Activated naive CD4-positive, alpha-beta T cell treated with anti-CD3 and anti-CD28 coated beads, Interleukin-2, amount 50 U/mL, for 24 hours (primary cell): ENCODE results near the gene ATP1A4.
"Not testable (repeated sequence)": the region's sequence is repeated elsewhere in the genome, so short reads cannot be mapped to it uniquely, and the experiment has no call there.

Experiments used
- H3K27ac Mint-ChIP-seq: one replicate; pipeline ENCODE4 v1.8.0; 2021; ENCODE audit warnings: mild to moderate bottlenecking, mixed read lengths
- H3K27me3 Mint-ChIP-seq: one replicate; pipeline ENCODE4 v1.8.0; 2021; ENCODE audit warnings: mixed read lengths
- H3K36me3 Mint-ChIP-seq: one replicate; pipeline ENCODE4 v1.8.0; 2021; ENCODE audit warnings: mixed read lengths
- H3K4me1 Mint-ChIP-seq: one replicate; pipeline ENCODE4 v1.8.0; 2021; ENCODE audit warnings: mixed read lengths
- H3K4me3 Mint-ChIP-seq: one replicate; pipeline ENCODE4 v1.8.0; 2021; ENCODE audit warnings: mild to moderate bottlenecking, mixed read lengths
- H3K9me3 Mint-ChIP-seq: one replicate; pipeline ENCODE4 v1.8.0; 2021; ENCODE audit warnings: mixed read lengths

Gene ATP1A4

GRCh38 chr1:160117300-160117699 is 34.1 kb upstream of the ATP1A4 start:
- H3K4me3 Mint-ChIP-seq: no peak overlapping the region
- no peak overlapping the region for H3K27ac Mint-ChIP-seq
- H3K9me3 Mint-ChIP-seq: no peaks in the 10 kb centered on the region
- no peaks in the 10 kb centered on the region for H3K36me3 Mint-ChIP-seq
- H3K4me1 Mint-ChIP-seq: no peaks in the 10 kb centered on the region
- H3K27me3 Mint-ChIP-seq: peaks cover 3% of the 10 kb centered on the region

GRCh38 chr1:160117709-160118183 is 33.7 kb upstream of the ATP1A4 start:
- no peaks in the 10 kb centered on the region for H3K4me1 Mint-ChIP-seq
- no peaks in the 10 kb centered on the region for H3K36me3 Mint-ChIP-seq
- H3K4me3 Mint-ChIP-seq: no peak overlapping the region
- no peak overlapping the region for H3K27ac Mint-ChIP-seq
- H3K27me3 Mint-ChIP-seq: peaks cover 3% of the 10 kb centered on the region
- no peaks in the 10 kb centered on the region for H3K9me3 Mint-ChIP-seq

DNA sequence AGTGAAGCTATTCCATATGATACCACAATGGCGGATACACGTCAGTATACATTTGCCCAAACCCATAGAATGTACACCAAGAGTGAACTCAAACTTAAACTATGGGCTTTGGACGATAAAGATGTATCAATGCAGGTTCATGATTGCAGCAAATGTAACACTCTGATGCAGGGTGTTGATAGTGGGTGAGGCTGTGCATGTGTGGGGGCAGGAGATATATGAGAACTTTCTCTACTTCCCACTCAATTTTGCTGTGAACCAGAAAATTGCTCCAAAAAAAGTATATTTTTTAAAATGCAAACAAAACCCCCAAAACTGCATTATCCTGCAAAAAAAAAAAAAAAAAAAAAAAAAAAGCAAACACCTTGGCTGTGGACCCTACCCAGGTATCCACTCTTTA is 32.5 kb upstream of the ATP1A4 start:
- H3K27ac Mint-ChIP-seq: no peak overlapping the region
- H3K27me3 Mint-ChIP-seq: peaks cover 3% of the 10 kb centered on the region
- no peaks in the 10 kb centered on the region for H3K4me1 Mint-ChIP-seq

DNA sequence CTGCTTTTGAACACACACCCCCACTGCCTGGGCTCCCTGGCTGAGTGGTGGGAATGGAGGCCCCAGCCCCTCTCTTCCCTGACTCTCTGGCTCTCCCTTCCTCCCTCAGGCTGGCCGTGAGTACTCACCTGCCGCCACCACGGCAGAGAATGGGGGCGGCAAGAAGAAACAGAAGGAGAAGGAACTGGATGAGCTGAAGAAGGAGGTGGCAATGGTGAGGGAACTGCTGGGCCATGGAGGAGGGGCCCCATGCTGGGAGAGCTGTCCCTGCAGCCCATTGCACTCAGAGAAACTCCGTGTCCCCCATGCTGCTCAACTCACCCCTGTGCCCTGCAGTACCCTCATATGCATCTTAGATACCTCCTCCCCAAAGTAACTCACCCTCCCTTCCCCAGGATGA is 30.6 kb upstream of the ATP1A4 start:
- Mint-ChIP-seq H3K36me3 (no peaks in the 10 kb centered on the region), H3K27me3 (peaks cover 3% of the 10 kb centered on the region), H3K9me3 (no peaks in the 10 kb centered on the region), H3K4me1 (no peaks in the 10 kb centered on the region), H3K4me3 (no peak overlapping the region), H3K27ac (no peak overlapping the region)

More for the DNA sequence above, 32.5 kb upstream of the ATP1A4 start:
- Mint-ChIP-seq H3K36me3 (no peaks in the 10 kb centered on the region), H3K9me3 (no peaks in the 10 kb centered on the region), H3K4me3 (no peak overlapping the region)

- Mint-ChIP-seq H3K4me3 (no peak overlapping the region), H3K27ac (no peak overlapping the region), H3K4me1 (no peaks in the 10 kb centered on the region), H3K36me3 (no peaks in the 10 kb centered on the region), H3K27me3 (peaks cover 3% of the 10 kb centered on the region), H3K9me3 (no peaks in the 10 kb centered on the region)
These were observed 30.0 kb upstream of the ATP1A4 start for GRCh38 chr1:160121388-160121787.

- no peaks in the 10 kb centered on the region for H3K4me1 Mint-ChIP-seq
- no peak overlapping the region for H3K27ac Mint-ChIP-seq
- no peak overlapping the region for H3K4me3 Mint-ChIP-seq
- H3K36me3 Mint-ChIP-seq: no peaks in the 10 kb centered on the region
- H3K27me3 Mint-ChIP-seq: no peaks in the 10 kb centered on the region
- H3K9me3 Mint-ChIP-seq: no peaks in the 10 kb centered on the region
These were observed 28.4 kb upstream of the ATP1A4 start for GRCh38 chr1:160122978-160123495.

DNA sequence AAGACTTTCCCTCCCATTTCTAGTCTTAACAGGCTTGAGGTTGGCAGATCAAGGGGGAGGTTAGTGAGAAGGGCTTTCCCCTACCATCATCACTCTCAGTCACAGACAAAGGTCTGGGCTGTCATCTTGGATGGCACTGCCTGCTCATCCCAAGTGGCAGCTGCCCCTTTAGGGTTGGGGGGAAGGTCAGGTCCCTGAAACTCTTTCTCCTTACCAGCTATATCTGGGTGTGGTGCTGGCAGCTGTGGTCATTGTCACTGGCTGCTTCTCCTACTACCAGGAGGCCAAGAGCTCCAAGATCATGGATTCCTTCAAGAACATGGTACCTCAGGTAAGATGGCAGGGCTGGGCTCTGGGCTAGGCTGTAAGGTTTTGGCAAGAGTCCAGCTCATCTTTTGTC is 27.7 kb upstream of the ATP1A4 start:
- H3K27ac Mint-ChIP-seq: no peak overlapping the region

GRCh38 chr1:160124705-160125478 is 26.5 kb upstream of the ATP1A4 start:
- Mint-ChIP-seq H3K36me3 (no peaks in the 10 kb centered on the region), H3K4me1 (no peaks in the 10 kb centered on the region), H3K27ac (no peak overlapping the region), H3K9me3 (no peaks in the 10 kb centered on the region), H3K27me3 (no peaks in the 10 kb centered on the region), H3K4me3 (no peak overlapping the region)

More for the DNA sequence above, 27.7 kb upstream of the ATP1A4 start:
- no peaks in the 10 kb centered on the region for H3K9me3 Mint-ChIP-seq
- H3K4me3 Mint-ChIP-seq: no peak overlapping the region
- no peaks in the 10 kb centered on the region for H3K4me1 Mint-ChIP-seq
- H3K36me3 Mint-ChIP-seq: no peaks in the 10 kb centered on the region
- H3K27me3 Mint-ChIP-seq: no peaks in the 10 kb centered on the region

- H3K4me3 Mint-ChIP-seq: no peak overlapping the region
These were observed 25.7 kb upstream of the ATP1A4 start for GRCh38 chr1:160125746-160126145.

GRCh38 chr1:160126342-160126741 is 25.1 kb upstream of the ATP1A4 start:
- H3K4me1 Mint-ChIP-seq, H3K4me3 Mint-ChIP-seq, H3K36me3 Mint-ChIP-seq, H3K9me3 Mint-ChIP-seq, H3K27me3 Mint-ChIP-seq, H3K27ac Mint-ChIP-seq: not testable (repeated sequence)

More at GRCh38 chr1:160125746-160126145, 25.7 kb upstream of the ATP1A4 start:
- no peak overlapping the region for H3K27ac Mint-ChIP-seq
- no peaks in the 10 kb centered on the region for H3K4me1 Mint-ChIP-seq
- no peaks in the 10 kb centered on the region for H3K36me3 Mint-ChIP-seq
- H3K27me3 Mint-ChIP-seq: peaks cover 2% of the 10 kb centered on the region
- no peaks in the 10 kb centered on the region for H3K9me3 Mint-ChIP-seq

DNA sequence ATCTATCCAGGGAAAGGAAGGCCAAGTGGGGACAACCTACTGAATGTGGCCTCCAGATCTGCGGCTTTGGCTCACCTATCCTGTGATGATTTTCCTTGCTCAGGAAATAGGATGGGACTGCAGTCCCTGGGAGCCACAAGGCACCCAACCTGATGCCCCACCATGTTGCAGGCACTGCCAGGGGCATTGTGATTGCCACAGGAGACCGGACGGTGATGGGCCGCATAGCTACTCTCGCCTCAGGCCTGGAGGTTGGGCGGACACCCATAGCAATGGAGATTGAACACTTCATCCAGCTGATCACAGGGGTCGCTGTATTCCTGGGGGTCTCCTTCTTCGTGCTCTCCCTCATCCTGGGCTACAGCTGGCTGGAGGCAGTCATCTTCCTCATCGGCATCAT is 24.0 kb upstream of the ATP1A4 start:
- Mint-ChIP-seq H3K4me3 (no peak overlapping the region), H3K27ac (no peak overlapping the region), H3K27me3 (peaks cover 6% of the 10 kb centered on the region), H3K9me3 (no peaks in the 10 kb centered on the region), H3K36me3 (no peaks in the 10 kb centered on the region), H3K4me1 (no peaks in the 10 kb centered on the region)

DNA sequence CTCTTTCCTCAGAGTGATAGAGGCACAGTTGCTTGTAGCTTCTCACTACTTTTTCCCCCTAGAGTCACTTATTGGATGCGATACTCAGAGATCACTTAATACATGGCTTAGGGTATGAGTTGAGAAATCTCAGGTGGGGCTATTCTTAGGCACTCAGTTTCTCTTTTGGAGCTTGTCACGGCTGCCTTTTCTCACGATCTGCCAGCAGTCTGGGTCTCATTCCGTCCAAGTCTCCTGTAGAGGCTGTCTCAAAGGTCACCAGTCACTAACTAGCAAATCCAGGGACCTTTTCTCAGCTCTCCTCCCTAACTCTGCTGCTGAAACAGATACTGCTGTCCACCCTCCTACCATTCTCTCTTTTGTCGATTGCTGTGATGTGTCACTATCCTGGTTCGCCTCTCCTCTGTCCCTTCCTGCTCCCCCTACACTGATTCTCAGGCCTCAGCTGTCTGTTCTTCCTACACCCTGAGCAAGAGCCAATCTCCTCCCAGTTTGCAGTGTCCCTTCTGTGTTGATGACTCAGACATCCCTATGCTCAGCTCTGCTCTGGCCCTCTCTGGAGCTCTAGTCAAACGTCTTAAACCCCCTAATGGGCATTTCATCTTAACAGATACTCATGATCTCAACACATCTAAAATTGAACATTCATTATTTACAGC is 23.4 kb upstream of the ATP1A4 start:
- H3K36me3 Mint-ChIP-seq: no peaks in the 10 kb centered on the region
- peaks cover 6% of the 10 kb centered on the region for H3K27me3 Mint-ChIP-seq
- H3K27ac Mint-ChIP-seq: no peak overlapping the region
- no peaks in the 10 kb centered on the region for H3K9me3 Mint-ChIP-seq
- H3K4me1 Mint-ChIP-seq: no peaks in the 10 kb centered on the region
- H3K4me3 Mint-ChIP-seq: no peak overlapping the region

GRCh38 chr1:160128636-160129035 is 22.8 kb upstream of the ATP1A4 start:
- Mint-ChIP-seq H3K36me3 (no peaks in the 10 kb centered on the region), H3K27me3 (peaks cover 6% of the 10 kb centered on the region), H3K4me1 (no peaks in the 10 kb centered on the region), H3K4me3 (no peak overlapping the region), H3K27ac (no peak overlapping the region), H3K9me3 (no peaks in the 10 kb centered on the region)

GRCh38 chr1:160129046-160129445 is 22.4 kb upstream of the ATP1A4 start:
- Mint-ChIP-seq H3K4me1 (no peaks in the 10 kb centered on the region), H3K9me3 (no peaks in the 10 kb centered on the region), H3K27me3 (peaks cover 6% of the 10 kb centered on the region), H3K4me3 (no peak overlapping the region), H3K27ac (no peak overlapping the region), H3K36me3 (no peaks in the 10 kb centered on the region)

DNA sequence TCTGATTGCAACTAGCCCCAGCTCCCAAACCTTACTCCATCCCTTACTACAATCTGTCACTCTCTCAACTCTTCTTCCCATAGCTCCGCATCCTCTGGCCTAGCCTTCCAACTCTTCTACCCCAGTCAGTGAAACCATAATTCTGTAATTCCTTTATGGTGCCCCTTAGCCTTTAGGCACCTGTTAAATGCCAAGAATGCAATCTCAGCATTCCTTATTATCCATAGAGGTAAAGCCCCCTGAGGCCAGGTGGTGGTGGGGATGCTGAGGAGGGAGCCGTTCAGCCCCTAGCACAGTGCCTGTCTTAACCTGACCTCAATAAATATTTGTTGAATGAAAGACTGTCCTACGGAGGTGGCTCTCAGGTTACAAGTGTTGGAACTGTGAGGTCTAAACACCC is 21.8 kb upstream of the ATP1A4 start:
- no peak overlapping the region for H3K4me3 Mint-ChIP-seq
- H3K27me3 Mint-ChIP-seq: peaks cover 6% of the 10 kb centered on the region
- H3K36me3 Mint-ChIP-seq: no peaks in the 10 kb centered on the region
- no peak overlapping the region for H3K27ac Mint-ChIP-seq
- H3K9me3 Mint-ChIP-seq: no peaks in the 10 kb centered on the region
- no peaks in the 10 kb centered on the region for H3K4me1 Mint-ChIP-seq

- Mint-ChIP-seq H3K9me3 (no peaks in the 10 kb centered on the region), H3K27me3 (peaks cover 6% of the 10 kb centered on the region), H3K27ac (no peak overlapping the region), H3K4me3 (no peak overlapping the region), H3K36me3 (no peaks in the 10 kb centered on the region), H3K4me1 (no peaks in the 10 kb centered on the region)
These were observed 21.4 kb upstream of the ATP1A4 start for GRCh38 chr1:160129966-160130365.
